GM12878 (cell line): ENCODE data around the gene RASIP1. TPM values are rescaled to one million over a fixed set of nuclear protein-coding genes. Genes with fewer than 3 reads are reported as not detected.

Experiments
- ATAC-seq: fragments of 200-7000 bp; cut with Tn5 transposase; 3 replicates; pipeline ENCODE4 v1.9.1; 2020; ENCODE audit warnings: mild to moderate bottlenecking, moderate library complexity
- BruUV-seq: library from RNA; stranded (reverse); fragments of 400-500 nt; replicated peaks from 2 replicates; lab custom pipeline; 2021; lab: Mats Ljungman, UMichigan
- CTCF ChIA-PET: fragments of 300-600 bp; sonication (Branson Sonifier 250); formaldehyde crosslinking; extraction: SDS; loops from one replicate; lab custom pipeline; 2021; ENCODE audit warnings: inconsistent platforms; lab: Yijun Ruan, JAX
- POLR2A ChIA-PET: fragments of 350-600 bp; formaldehyde crosslinking; extraction: SDS; loops from one replicate; lab custom pipeline; 2021; ENCODE audit warnings: inconsistent platforms; lab: Charles Lee
- RAD21 ChIA-PET: fragments of 300-600 bp; sonication (Branson Sonifier 250); formaldehyde crosslinking; loops from one replicate; lab custom pipeline; 2023; ENCODE audit warnings: antibody characterized with exemption; ENCODE audit not compliant: unreplicated experiment; lab: Charles Lee
- SMC1A ChIA-PET: fragments of 300-600 bp; sonication (Branson Sonifier 250); formaldehyde crosslinking; loops from one replicate; lab custom pipeline; 2023; ENCODE audit not compliant: unreplicated experiment, uncharacterized antibody; lab: Charles Lee
- DNase-seq: peaks from one replicate; pipeline ENCODE4 v3.0.0-alpha.2; 2011; ENCODE audit warnings: low read depth, low spot score
- FAIRE-seq: peaks from 3 replicates; lab custom pipeline; 2011; peaks lifted over from hg19 to GRCh38; lab: Jason Lieb, UNC
- H2AFZ ChIP-seq: 2 replicates; pipeline ENCODE4 v1.6.0; 2011; ENCODE audit warnings: low read depth, low read length, control low read depth; ENCODE audit not compliant: control insufficient read depth
- H3K27ac ChIP-seq: 2 replicates; pipeline ENCODE4 v1.5.1; 2011; ENCODE audit warnings: control low read depth; ENCODE audit not compliant: control insufficient read depth, insufficient read depth
- H3K27me3 ChIP-seq, 2 experiments: replicated peaks in 1 of 2; 2 replicates each; pipeline versions ENCODE4 v1.6.0 to v1.6.1; 2011; ENCODE audit warnings: low read length in 1 of 2; ENCODE audit not compliant: control insufficient read depth in 2 of 2, insufficient read depth in 2 of 2
- H3K36me3 ChIP-seq, 2 experiments: 2 replicates each; pipeline ENCODE4 v1.5.1; 2011; ENCODE audit warnings: low read length in 1 of 2; ENCODE audit not compliant: control insufficient read depth in 2 of 2, insufficient read depth in 2 of 2
- H3K4me1 ChIP-seq: 2 replicates; pipeline ENCODE4 v1.6.1; 2011; ENCODE audit warnings: mild to moderate bottlenecking, low read length, moderate library complexity, mixed read lengths; ENCODE audit not compliant: control insufficient read depth, insufficient read depth
- H3K4me2 ChIP-seq: 2 replicates; pipeline ENCODE4 v1.6.0; 2011; ENCODE audit warnings: control low read depth; ENCODE audit not compliant: control insufficient read depth, insufficient read depth
- H3K4me3 ChIP-seq: fragments of 200-600 bp; sonication (generic); 2 replicates; pipeline ENCODE4 v1.5.1; 2016
- H3K79me2 ChIP-seq: 2 replicates; pipeline ENCODE4 v1.6.0; 2011; ENCODE audit warnings: low read length; ENCODE audit not compliant: control insufficient read depth, insufficient read depth
- H3K9ac ChIP-seq: 2 replicates; pipeline ENCODE4 v1.8.0; 2011; ENCODE audit warnings: low read length, control low read depth, mixed read lengths; ENCODE audit not compliant: control insufficient read depth, insufficient read depth
- H3K9me3 ChIP-seq: replicated peaks from 3 replicates; pipeline ENCODE4 v1.5.1; 2011; ENCODE audit warnings: mild to moderate bottlenecking, low read length; ENCODE audit not compliant: control insufficient read depth, insufficient read depth
- H4K20me1 ChIP-seq: 2 replicates; pipeline ENCODE4 v1.6.0; 2011; ENCODE audit not compliant: control insufficient read depth, insufficient read depth
- MEF2A ChIP-seq: IDR thresholded peaks from 2 replicates; pipeline ENCODE4 v1.6.1; 2011; ENCODE audit warnings: low read depth, mild to moderate bottlenecking, low read length, moderate library complexity; ENCODE audit not compliant: insufficient read depth
- NR2C1 ChIP-seq: fragments of 450-650 bp; IDR thresholded peaks from 2 replicates; pipeline ENCODE4 v1.6.1; 2017; ENCODE audit warnings: antibody characterized with exemption, mild to moderate bottlenecking, moderate library complexity
- YY1 ChIP-seq: IDR thresholded peaks from 2 replicates; pipeline ENCODE4 v1.6.1; 2011; ENCODE audit warnings: low read depth, mild to moderate bottlenecking, low read length
- ZNF207 ChIP-seq: fragments of 450-650 bp; IDR thresholded peaks from 2 replicates; pipeline ENCODE4 v1.6.1; 2014; ENCODE audit warnings: antibody characterized with exemption, mild to moderate bottlenecking, borderline replicate concordance
- WGBS: methylation state at CpG from one replicate; pipeline ENCODE4 v1.1.6; 2016; ENCODE audit warnings: low lambda C conversion rate; ENCODE audit not compliant: insufficient replicate concordance, insufficient coverage; ENCODE audit errors: missing lambda C conversion rate; 5-methylcytosine and 5-hydroxymethylcytosine counted together
- in situ Hi-C: fragments of 300-500 bp; cut with MboI; formaldehyde crosslinking; loops from 9 replicates; pipeline ENCODE4 v1.14.3; 2018; ENCODE audit warnings: mixed read lengths
- intact Hi-C: fragments of 100-400 bp; cut with micrococcal nuclease; formaldehyde crosslinking; loops from one replicate; pipeline ENCODE4 v1.14.2; 2022; ENCODE audit not compliant: unreplicated experiment
- polyA plus RNA-seq, 11 experiments: library from polyadenylated mRNA; depleted of rRNA in 4 of 11; unstranded in 6 of 11; stranded (reverse) in 5 of 11; fragments of >200 nt; fragmentation: Nextera tagmentation in 4 of 11; fragmentation: Illumina TruSeq in 1 of 11; extraction: Ambion mirVana in 4 of 11; extraction: Trizol in 1 of 11; gene quantifications; 1 replicate in 1 of 11; 2 replicates in 10 of 11; pipeline versions ENCODE4 v1.2.1 to v1.2.3, GENCODE V29; 2011 to 2016; ENCODE audit warnings: inconsistent platforms in 2 of 11, missing spikeins in 2 of 11, low read depth in 1 of 11
- total RNA-seq, 4 experiments: library from RNA; depleted of rRNA in 3 of 4; stranded (reverse); fragments of >200 nt in 3 of 4; fragmentation: Illumina TruSeq in 1 of 4; extraction: Trizol in 1 of 4; gene quantifications; 2 replicates each; pipeline versions ENCODE4 v1.2.1 to v1.2.3, GENCODE V29; 2013 to 2021
- TF ChIP-seq, protein P1 (sequence below): IDR thresholded peaks from 2 replicates; pipeline ENCODE4 v1.6.1; 2012; ENCODE audit warnings: improper control_type of control experiment, low read depth, low read length; ENCODE audit not compliant: insufficient replicate concordance
- TF ChIP-seq, protein P2 (sequence below): fragments of 450-650 bp; IDR thresholded peaks from 2 replicates; pipeline ENCODE4 v1.6.1; 2017; ENCODE audit warnings: low read depth, mild to moderate bottlenecking, moderate library complexity

Gene RASIP1
- total and polyA plus RNA-seq, 10 of the 15 experiments (the other 5 are each of a cell fraction or from before 2014, with no cell fraction given), result 0.08 TPM; not detected in 9

DNA sequence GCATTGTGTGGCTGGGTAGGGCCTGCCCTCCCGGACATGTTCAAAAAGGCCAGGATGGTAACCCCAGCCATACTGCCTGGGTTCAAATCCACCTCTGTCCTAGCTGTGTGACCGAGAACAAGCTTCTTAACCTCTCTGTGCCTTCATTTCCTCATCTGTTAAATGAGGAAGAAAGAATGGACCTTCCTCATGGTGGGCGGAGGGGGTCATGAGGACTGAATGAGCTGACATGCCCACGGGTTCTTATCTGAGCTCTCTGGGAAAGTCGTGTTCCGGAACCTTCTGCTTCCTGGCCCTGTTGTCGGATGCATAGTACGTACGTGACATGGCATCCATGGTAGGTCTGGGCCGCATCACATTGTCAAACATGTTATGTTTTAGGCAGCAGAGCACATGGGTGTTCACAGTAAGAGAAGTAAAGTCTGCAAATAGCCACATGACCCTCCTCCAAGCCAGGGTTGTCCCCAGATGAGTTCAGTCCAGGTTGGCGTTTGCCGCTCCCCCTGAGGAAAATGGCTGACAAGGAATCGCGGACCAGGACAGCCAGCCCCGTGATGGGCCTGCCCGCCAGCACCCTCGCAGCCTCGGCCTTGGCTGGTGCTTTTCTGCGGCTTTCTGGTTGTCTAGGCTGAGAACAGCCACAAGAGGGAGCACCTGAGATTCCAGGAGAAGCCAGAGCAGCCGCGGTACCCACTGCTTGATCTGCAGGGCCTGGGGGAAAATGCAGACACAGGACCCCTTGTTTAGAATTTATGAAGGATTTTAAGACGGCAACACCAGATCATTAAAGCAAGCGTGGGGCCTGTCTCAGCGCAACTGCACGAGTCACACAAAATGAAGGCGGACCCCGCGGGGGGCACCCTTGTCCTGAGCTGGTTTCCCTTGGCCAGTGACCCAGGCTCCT lies 65.2 kb downstream of the RASIP1 start (continued):
- TF ChIP-seq, protein P1, sequence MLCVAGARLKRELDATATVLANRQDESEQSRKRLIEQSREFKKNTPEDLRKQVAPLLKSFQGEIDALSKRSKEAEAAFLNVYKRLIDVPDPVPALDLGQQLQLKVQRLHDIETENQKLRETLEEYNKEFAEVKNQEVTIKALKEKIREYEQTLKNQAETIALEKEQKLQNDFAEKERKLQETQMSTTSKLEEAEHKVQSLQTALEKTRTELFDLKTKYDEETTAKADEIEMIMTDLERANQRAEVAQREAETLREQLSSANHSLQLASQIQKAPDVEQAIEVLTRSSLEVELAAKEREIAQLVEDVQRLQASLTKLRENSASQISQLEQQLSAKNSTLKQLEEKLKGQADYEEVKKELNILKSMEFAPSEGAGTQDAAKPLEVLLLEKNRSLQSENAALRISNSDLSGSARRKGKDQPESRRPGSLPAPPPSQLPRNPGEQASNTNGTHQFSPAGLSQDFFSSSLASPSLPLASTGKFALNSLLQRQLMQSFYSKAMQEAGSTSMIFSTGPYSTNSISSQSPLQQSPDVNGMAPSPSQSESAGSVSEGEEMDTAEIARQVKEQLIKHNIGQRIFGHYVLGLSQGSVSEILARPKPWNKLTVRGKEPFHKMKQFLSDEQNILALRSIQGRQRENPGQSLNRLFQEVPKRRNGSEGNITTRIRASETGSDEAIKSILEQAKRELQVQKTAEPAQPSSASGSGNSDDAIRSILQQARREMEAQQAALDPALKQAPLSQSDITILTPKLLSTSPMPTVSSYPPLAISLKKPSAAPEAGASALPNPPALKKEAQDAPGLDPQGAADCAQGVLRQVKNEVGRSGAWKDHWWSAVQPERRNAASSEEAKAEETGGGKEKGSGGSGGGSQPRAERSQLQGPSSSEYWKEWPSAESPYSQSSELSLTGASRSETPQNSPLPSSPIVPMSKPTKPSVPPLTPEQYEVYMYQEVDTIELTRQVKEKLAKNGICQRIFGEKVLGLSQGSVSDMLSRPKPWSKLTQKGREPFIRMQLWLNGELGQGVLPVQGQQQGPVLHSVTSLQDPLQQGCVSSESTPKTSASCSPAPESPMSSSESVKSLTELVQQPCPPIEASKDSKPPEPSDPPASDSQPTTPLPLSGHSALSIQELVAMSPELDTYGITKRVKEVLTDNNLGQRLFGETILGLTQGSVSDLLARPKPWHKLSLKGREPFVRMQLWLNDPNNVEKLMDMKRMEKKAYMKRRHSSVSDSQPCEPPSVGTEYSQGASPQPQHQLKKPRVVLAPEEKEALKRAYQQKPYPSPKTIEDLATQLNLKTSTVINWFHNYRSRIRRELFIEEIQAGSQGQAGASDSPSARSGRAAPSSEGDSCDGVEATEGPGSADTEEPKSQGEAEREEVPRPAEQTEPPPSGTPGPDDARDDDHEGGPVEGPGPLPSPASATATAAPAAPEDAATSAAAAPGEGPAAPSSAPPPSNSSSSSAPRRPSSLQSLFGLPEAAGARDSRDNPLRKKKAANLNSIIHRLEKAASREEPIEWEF, result no peak
- TF ChIP-seq YY1, result peak; percentile 74
- no peak for TF ChIP-seq NR2C1

DNA sequence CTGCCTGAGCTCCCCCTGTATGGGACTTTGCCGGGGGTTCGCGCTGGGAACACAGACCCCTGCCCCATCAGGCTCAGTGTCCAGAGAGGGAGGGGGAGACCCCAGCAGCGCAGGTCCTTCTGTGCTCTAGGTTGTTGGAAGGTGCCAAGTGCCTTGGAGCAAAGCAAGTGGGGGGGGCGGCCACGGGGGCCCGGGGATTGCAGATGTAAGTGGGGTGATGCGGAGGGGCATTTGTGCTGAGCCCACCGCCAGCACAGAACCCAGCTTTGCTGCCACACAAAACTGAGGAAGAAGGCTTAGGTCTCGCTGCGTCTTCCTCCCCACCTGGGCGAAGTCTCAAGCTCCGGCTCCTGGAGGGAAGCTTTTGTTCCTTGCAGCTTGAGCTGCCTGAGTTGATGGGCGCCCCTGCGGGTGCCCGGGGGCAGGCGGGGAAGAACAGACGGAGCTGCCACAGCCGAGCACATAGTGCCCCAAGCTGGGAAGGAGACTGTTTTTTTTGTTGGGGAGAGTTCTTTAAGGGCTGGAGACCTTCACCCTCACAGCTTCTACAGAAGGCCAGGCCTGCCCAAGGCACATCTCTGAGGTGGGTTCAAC lies 66.1 kb downstream of the RASIP1 start:
- intact Hi-C loops, result no loop called here
- CTCF ChIA-PET, result interaction anchor here (0.6 to 3.1 kb wide), 18 partner anchors 11 to 315 kb away, joined by 3 to 20 read pairs (median 4); partner anchors contain the start of genes CA11 and HSD17B14
- in situ Hi-C loops, result no loop called here
- ATAC-seq (no peak), DNase-seq (no peak), FAIRE-seq (no peak)
- Histone ChIP-seq H2AFZ (no peak overlapping the region), H3K4me3 (no peak overlapping the region), H3K79me2 (no peaks in the 10 kb centered on the region), H3K4me2 (no peak overlapping the region), H4K20me1 (no peaks in the 10 kb centered on the region), H3K27ac (no peak overlapping the region), H3K4me1 (no peaks in the 10 kb centered on the region), H3K36me3 (no peaks in the 10 kb centered on the region), H3K27me3 (peaks cover 0 to 2% of the 10 kb centered on the region in 2 experiments; a peak in 2 of 4 replicates), H3K9me3 (no peaks in the 10 kb centered on the region; the same call in 2 of the 3 replicates), H3K9ac (no peak overlapping the region)
- TF ChIP-seq, protein P2, sequence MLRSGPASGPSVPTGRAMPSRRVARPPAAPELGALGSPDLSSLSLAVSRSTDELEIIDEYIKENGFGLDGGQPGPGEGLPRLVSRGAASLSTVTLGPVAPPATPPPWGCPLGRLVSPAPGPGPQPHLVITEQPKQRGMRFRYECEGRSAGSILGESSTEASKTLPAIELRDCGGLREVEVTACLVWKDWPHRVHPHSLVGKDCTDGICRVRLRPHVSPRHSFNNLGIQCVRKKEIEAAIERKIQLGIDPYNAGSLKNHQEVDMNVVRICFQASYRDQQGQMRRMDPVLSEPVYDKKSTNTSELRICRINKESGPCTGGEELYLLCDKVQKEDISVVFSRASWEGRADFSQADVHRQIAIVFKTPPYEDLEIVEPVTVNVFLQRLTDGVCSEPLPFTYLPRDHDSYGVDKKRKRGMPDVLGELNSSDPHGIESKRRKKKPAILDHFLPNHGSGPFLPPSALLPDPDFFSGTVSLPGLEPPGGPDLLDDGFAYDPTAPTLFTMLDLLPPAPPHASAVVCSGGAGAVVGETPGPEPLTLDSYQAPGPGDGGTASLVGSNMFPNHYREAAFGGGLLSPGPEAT, result no peak
- TF ChIP-seq MEF2A (no peak), ZNF207 (no peak)
- no TSS peak for BruUV-seq
- SMC1A ChIA-PET, result interaction anchor here (1.0 to 1.9 kb wide), 7 partner anchors 9 to 169 kb away, joined by 3 to 11 read pairs (median 3); partner anchors contain the start of genes CA11 and HSD17B14
- POLR2A ChIA-PET, result interaction anchor here (0.5 to 1.2 kb wide), 4 partner anchors 15 to 112 kb away, joined by 3 to 4 read pairs (median 4); partner anchors contain the start of gene CA11
- 85% methylated on average over 10 of the region's 19 CpGs for WGBS
- RAD21 ChIA-PET, result interaction anchor here (0.6 to 1.5 kb wide), 6 partner anchors 9 to 168 kb away, joined by 3 to 7 read pairs (median 4); partner anchors contain the start of gene CA11
